Astrocyte of the cerebellum (primary cell): ENCODE measurements around the gene GRIK5.
"Not testable (repeated sequence)": the region's sequence is repeated elsewhere in the genome, so short reads cannot be mapped to it uniquely, and the experiment has no call there.

Source experiments
- DNase-seq: peaks from one replicate; pipeline ENCODE4 v3.0.0-alpha.2; 2011; ENCODE audit warnings: low read depth
- H3K4me3 ChIP-seq: 2 replicates; pipeline ENCODE4 v1.5.1; 2011; ENCODE audit warnings: mild to moderate bottlenecking, low read depth, low read length, moderate library complexity
- in situ Hi-C: cut with HindIII; loops from 2 replicates; pipeline ENCODE4 v1.10.0; 2017; ENCODE audit warnings: low sequenced_read_pairs
- TF ChIP-seq, protein P1 (sequence below): IDR thresholded peaks from 2 replicates; pipeline ENCODE4 v1.5.1; 2012; ENCODE audit warnings: low read length, low read depth, moderate library complexity, mild to moderate bottlenecking; ENCODE audit errors: missing control alignments

Gene GRIK5

DNA sequence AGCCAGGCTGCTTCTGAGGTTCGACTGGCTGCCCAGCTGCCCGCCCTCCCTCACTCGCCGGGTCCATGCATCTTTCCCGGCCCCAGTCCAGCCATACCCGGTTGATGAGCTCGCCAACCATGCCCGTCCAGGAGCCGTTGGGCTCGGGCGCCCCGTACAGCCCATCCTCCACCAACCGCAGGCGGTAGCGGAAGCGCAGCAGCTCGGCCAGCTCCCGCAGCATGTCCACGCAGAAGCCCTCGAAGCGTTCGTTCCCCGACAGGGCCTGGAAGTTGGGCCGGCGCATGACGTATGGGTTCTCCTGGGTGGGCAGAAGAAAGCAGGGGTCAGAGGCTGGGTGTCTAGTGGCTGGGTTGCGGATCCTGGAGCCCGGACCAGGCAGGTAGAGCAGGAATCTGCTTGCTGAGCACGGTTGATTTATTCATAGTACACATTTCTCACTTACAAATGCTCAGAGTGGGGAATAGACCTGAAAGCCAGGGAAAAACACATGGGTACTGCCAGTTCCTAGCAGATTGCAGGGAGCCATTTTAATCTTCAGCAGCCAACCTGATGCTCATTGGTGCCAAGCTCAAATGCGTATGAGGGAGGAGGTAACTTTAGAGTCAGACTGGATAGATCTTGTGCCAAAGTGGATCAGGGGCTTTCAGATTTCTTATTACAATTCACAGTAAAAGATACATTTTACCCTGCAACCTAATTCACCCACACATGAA, 27.4 kb downstream of the GRIK5 start:
- TF ChIP-seq, protein P1, sequence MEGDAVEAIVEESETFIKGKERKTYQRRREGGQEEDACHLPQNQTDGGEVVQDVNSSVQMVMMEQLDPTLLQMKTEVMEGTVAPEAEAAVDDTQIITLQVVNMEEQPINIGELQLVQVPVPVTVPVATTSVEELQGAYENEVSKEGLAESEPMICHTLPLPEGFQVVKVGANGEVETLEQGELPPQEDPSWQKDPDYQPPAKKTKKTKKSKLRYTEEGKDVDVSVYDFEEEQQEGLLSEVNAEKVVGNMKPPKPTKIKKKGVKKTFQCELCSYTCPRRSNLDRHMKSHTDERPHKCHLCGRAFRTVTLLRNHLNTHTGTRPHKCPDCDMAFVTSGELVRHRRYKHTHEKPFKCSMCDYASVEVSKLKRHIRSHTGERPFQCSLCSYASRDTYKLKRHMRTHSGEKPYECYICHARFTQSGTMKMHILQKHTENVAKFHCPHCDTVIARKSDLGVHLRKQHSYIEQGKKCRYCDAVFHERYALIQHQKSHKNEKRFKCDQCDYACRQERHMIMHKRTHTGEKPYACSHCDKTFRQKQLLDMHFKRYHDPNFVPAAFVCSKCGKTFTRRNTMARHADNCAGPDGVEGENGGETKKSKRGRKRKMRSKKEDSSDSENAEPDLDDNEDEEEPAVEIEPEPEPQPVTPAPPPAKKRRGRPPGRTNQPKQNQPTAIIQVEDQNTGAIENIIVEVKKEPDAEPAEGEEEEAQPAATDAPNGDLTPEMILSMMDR = no peak
- H3K4me3 ChIP-seq = no peak overlapping the region
- no peak for DNase-seq
- in situ Hi-C loops = no loop called here

DNA sequence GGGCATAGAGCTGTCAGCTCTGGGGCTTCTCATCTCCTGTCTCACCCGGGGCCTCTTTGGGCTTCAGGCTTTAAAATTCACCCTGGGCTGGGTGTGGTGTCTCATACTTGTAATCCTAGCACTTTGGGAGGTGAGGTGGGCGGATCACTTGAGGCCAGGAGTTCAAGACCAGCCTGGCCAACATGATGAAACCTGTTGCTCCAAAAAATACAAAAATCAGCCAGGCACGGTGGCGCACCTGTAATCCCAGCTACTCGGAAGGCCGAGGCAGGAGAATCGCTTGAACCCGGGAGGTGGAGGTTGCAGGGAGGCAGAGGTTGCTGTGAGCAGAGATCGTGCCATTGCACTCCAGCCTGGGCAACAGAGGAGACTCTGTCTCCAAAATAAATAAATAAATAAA, 29.5 kb downstream of the GRIK5 start:
- in situ Hi-C loops, DNase-seq, H3K4me3 ChIP-seq: not testable (repeated sequence)

DNA sequence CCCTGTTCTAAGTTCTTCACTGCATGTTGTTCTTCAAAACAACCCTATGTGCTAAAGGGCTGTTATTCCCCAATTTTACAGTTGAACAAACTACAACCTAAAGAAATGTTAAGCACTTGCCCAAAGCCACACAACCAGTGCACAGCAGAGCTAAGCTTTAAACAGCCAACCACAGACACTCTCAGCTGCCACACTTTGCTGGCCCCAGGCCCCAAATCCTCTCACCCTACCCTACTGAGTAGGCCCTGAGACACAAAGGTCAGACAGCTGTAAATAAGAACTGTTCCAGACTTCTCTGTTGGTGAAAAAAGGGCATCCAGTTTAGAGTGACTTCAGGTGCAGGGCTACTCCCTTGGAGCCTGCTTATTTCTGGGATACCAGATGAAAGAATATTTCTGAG, 30.0 kb downstream of the GRIK5 start:
- DNase-seq = no peak
- no peak overlapping the region for H3K4me3 ChIP-seq
- in situ Hi-C loops = no loop called here
- TF ChIP-seq, protein P1 = no peak

DNA sequence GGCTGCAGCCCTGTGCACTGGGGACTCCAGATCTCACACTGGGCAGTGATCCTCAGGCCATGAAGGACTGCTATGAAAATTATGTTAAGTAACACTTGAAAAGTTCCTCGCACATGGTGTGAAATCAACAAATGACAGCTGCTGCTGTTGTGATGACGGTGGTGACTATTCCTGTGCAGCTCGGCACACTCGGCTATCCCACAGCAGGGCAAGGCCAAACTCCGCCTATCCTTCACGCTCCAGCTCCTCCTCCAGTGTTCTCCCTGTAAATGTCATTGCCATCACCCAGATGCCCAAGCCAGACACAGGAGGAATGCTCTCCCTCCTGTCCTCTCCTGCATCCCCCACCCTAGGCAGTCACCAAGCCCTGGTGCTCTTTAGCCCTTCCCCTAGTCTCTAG, 31.3 kb downstream of the GRIK5 start:
- DNase-seq = no peak
- in situ Hi-C loops = no loop called here
- H3K4me3 ChIP-seq = no peak overlapping the region
- TF ChIP-seq, protein P1 = no peak

DNA sequence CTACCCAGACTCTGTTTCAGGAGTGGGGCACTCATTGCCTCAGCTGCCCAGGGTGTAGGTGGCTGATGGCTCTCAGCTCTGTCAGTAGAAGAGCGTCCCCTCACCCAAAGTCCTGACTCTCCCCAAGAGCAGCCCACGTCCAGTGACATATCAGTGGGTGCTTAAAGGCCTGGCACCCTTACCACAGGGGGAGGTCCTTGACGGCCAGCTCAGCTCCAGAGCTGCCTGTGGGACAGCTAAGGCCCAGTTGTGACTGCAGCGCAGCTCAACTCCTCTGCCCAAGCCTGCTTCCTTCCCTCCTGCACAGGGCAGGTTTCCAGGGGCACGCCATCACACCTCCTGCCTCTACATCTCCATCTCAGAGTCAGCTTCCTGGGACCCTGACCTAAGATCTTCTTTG, 32.4 kb downstream of the GRIK5 start:
- TF ChIP-seq, protein P1 = no peak
- DNase-seq = no peak
- in situ Hi-C loops = no loop called here
- H3K4me3 ChIP-seq = no peak overlapping the region

DNA sequence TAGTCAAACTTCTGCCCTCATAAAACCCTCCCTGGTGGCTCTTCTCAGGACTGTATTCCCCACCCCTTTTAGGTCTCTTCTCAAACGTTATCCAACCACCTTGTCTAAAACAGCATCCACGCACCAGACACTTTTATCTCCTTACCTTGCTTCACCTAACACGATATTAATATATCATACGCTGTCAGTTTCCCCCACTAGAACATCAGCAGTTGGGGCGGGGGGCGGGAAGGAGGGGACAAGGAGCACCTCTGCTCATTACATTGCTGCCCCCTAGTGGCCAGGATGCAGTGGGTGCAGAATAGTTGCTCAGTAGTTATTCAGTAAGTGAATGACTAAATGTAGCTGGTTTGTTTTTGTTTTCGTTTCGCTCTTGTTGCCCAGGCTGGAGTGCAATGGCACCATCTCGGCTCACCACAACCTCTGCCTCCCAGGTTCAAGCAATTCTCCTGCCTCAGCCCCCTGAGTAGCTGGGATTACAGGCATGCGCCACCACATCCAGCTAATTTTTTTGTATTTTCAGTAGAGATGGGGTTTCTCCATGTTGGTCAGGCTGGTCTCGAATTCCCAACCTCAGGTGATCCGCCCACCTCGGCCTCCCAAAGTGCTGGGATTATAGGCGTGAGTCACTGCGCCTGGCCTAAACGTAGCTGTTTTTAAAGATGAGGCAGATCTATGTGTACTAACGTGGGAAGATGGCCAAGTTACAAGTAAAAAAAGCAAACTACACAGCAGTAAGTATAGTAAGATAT, 35.2 kb downstream of the GRIK5 start:
- TF ChIP-seq, protein P1 = peak; percentile 86
- in situ Hi-C loops, H3K4me3 ChIP-seq: not testable (repeated sequence)
- peak; percentile 23 for DNase-seq

DNA sequence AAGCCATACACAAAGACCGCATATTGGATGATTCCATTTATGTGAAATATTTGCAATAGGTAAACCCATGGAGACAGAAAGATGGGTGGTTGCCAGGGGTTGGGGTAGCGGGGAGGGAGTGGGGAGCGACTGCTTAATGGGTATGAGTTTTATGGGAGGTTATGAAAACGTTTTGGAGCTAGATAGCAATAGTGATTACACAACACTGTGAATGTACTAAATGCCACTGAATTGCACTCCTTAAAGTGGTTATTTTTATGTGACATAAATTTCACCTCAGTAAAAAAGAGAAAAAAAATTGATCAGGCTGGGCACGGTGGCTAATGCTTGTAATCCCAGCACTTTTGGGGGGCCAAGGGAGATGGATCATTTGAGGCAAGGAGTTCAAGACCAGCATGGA, 36.6 kb downstream of the GRIK5 start:
- no peak for DNase-seq
- in situ Hi-C loops = no loop called here
- TF ChIP-seq, protein P1 = no peak
- H3K4me3 ChIP-seq = no peak overlapping the region
